OCI-LY1 (cell line): Measurements from ENCODE around the gene NPR2.

Experiments
- H2AFZ ChIP-seq: fragments of 200-600 bp; sonication (generic), shearing (Covaris generic); 2 replicates; pipeline ENCODE4 v1.6.0; 2014; ENCODE audit warnings: antibody characterized with exemption, mild to moderate bottlenecking, low read length
- H3F3A ChIP-seq: fragments of 200-600 bp; sonication (generic), shearing (Covaris generic); 2 replicates; pipeline ENCODE4 v1.6.0; 2014; ENCODE audit warnings: mild to moderate bottlenecking, antibody characterized with exemption, low read length, moderate library complexity; ENCODE audit not compliant: insufficient read depth
- H3K27ac ChIP-seq: fragments of 200-600 bp; sonication (generic); 2 replicates; pipeline ENCODE4 v1.5.1; 2014; ENCODE audit warnings: low read length, mixed run types, mild to moderate bottlenecking, low read depth; ENCODE audit not compliant: poor library complexity, severe bottlenecking
- H3K27me3 ChIP-seq: fragments of 200-600 bp; sonication (generic); 2 replicates; pipeline ENCODE4 v1.6.0; 2014; ENCODE audit warnings: antibody characterized with exemption, mild to moderate bottlenecking, low read length, moderate library complexity; ENCODE audit not compliant: insufficient read depth
- H3K36me3 ChIP-seq: fragments of 200-600 bp; sonication (generic); 2 replicates; pipeline ENCODE4 v1.6.1; 2014; ENCODE audit warnings: mild to moderate bottlenecking, antibody characterized with exemption, low read length, moderate library complexity, mixed read lengths; ENCODE audit not compliant: insufficient read depth
- H3K4me1 ChIP-seq: fragments of 200-600 bp; sonication (generic); 2 replicates; pipeline ENCODE4 v1.5.1; 2014; ENCODE audit warnings: mild to moderate bottlenecking, low read length, moderate library complexity; ENCODE audit not compliant: insufficient read depth, severe bottlenecking
- H3K4me2 ChIP-seq: fragments of 200-600 bp; sonication (generic), shearing (Covaris generic); 2 replicates; pipeline ENCODE4 v1.6.1; 2014; ENCODE audit warnings: low read length
- H3K4me3 ChIP-seq: fragments of 200-600 bp; sonication (generic); 2 replicates; pipeline ENCODE4 v1.5.1; 2014; ENCODE audit warnings: low read length, low read depth, mild to moderate bottlenecking, mixed read lengths; ENCODE audit not compliant: poor library complexity, severe bottlenecking
- H3K79me2 ChIP-seq: fragments of 200-600 bp; shearing (Covaris generic); 2 replicates; pipeline ENCODE4 v1.6.1; 2016; ENCODE audit warnings: mixed run types, low read length, mixed read lengths; ENCODE audit not compliant: insufficient read depth
- H3K9ac ChIP-seq: fragments of 200-600 bp; sonication (generic), shearing (Covaris generic); 2 replicates; pipeline ENCODE4 v1.6.1; 2014; ENCODE audit warnings: mild to moderate bottlenecking, low read length, mixed read lengths
- H3K9me2 ChIP-seq: fragments of 200-600 bp; sonication (generic), shearing (Covaris generic); 2 replicates; pipeline ENCODE4 v1.6.1; 2014; ENCODE audit warnings: low read depth, mild to moderate bottlenecking, low read length, mixed read lengths
- H3K9me3 ChIP-seq: fragments of 200-600 bp; shearing (Covaris generic); 2 replicates; pipeline ENCODE4 v1.6.1; 2014; ENCODE audit warnings: low read length, mixed read lengths
- H4K20me1 ChIP-seq: fragments of 200-600 bp; sonication (generic), shearing (Covaris generic); 2 replicates; pipeline ENCODE4 v1.6.0; 2016; ENCODE audit warnings: mild to moderate bottlenecking, low read length; ENCODE audit not compliant: insufficient read depth
- CTCF ChIP-seq: fragments of 200-600 bp; sonication (generic), shearing (Covaris generic); IDR thresholded peaks from 2 replicates; pipeline ENCODE4 v1.5.1; 2017; ENCODE audit warnings: mild to moderate bottlenecking, antibody characterized with exemption, low read length, moderate library complexity, mixed read lengths
- EZH2 ChIP-seq: fragments of 200-600 bp; sonication (generic), shearing (Covaris generic); IDR thresholded peaks from 2 replicates; pipeline ENCODE4 v1.8.0; 2017; ENCODE audit warnings: borderline replicate concordance, mixed run types, mild to moderate bottlenecking, antibody characterized with exemption, low read length, moderate library complexity, mixed read lengths

Gene NPR2

DNA sequence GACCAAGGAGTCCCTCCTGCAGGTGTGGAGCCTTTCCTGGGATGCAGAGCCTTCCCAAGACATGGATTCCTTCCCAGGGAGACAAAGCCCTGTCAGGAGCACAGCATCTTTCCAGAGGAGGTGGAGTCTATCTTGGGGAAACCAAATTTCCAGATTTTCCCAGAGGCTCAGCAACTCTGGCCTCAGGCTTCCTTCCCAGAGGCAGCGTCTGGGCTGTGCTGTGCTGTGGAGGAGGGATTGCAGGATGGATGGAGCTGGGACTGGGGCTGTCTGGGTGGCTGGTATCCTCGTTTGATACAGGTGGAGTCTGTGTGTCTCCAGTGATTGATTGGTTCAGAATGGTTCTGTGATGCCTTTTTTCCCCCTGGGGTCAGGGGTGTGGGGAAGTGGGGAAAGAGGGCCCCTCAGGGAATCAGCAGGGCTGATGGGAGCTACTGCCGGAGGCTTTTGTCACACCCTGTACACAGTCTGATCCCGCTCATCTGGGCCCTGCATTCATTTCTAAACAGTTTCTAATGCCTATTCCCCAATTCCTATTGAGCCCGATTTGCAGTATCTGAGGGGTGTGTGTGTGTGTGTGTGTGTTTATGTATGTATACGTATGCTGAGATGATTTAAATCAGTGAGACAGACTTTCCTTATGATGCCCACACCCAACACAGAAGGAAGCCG, 62.8 kb downstream of the NPR2 start:
- Histone ChIP-seq H3F3A (no peaks in the 10 kb centered on the region), H3K36me3 (no peaks in the 10 kb centered on the region), H3K4me2 (no peak overlapping the region), H3K4me3 (no peak overlapping the region), H2AFZ (no peak overlapping the region), H4K20me1 (no peaks in the 10 kb centered on the region), H3K9ac (no peak overlapping the region), H3K9me2 (no peaks in the 10 kb centered on the region), H3K27me3 (no peaks in the 10 kb centered on the region), H3K9me3 (no peaks in the 10 kb centered on the region), H3K4me1 (no peaks in the 10 kb centered on the region), H3K79me2 (no peaks in the 10 kb centered on the region), H3K27ac (no peak overlapping the region)
- TF ChIP-seq CTCF (no peak), EZH2 (no peak)

DNA sequence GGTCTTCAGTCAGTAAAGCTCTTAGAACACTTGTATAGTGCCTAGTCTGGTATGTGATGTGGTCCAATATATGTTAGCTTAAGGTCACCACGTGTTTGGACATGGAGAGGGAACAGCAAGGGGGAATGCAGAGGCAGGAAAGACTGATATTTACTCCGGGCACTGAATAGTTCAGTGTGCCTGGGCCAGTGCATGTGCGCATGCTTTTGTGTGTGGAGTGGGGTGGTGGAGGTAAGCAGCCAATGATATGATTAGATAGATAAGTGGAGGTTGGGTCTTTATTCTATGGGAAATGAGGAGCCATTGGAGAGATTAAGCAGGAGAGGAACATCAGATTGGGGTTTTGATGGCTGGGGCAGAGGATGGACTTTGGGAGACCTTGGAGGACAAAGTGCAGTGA, 64.8 kb downstream of the NPR2 start:
- Histone ChIP-seq H3K27ac (no peak overlapping the region), H3K4me3 (no peak overlapping the region), H3K27me3 (no peaks in the 10 kb centered on the region), H3K4me1 (no peaks in the 10 kb centered on the region), H3K9me3 (no peaks in the 10 kb centered on the region), H3K4me2 (no peak overlapping the region), H3K79me2 (no peaks in the 10 kb centered on the region), H3F3A (no peaks in the 10 kb centered on the region), H4K20me1 (no peaks in the 10 kb centered on the region), H3K9ac (no peak overlapping the region), H2AFZ (no peak overlapping the region), H3K36me3 (no peaks in the 10 kb centered on the region), H3K9me2 (no peaks in the 10 kb centered on the region)
- TF ChIP-seq CTCF: no peak
- TF ChIP-seq EZH2: no peak

DNA sequence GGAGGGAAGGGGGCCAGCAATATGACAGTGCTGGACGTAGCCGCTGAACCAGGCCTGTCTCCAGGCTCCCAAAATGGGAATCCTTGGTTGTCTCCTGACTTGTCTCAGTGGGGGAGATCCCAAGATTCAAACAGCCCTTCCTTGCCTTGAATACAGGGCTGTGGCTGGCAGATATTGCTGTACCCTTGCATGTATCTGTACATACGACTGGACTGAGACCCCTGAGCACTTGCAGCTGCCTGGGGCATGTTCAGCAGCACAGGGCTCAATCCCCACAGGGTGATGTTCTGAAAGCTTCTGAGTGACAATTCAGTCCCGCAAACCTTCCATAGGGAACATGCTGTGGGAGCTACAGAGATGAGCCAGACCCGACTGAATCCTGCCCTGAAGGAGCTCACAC, 65.5 kb downstream of the NPR2 start:
- H3K36me3 ChIP-seq: no peaks in the 10 kb centered on the region
- H3K27ac ChIP-seq: no peak overlapping the region
- no peak overlapping the region for H3K4me2 ChIP-seq
- H2AFZ ChIP-seq: no peak overlapping the region
- H3K9ac ChIP-seq: no peak overlapping the region
- H3K4me1 ChIP-seq: no peaks in the 10 kb centered on the region
- no peaks in the 10 kb centered on the region for H3K9me3 ChIP-seq
- no peaks in the 10 kb centered on the region for H4K20me1 ChIP-seq
- no peaks in the 10 kb centered on the region for H3K27me3 ChIP-seq
- no peaks in the 10 kb centered on the region for H3K9me2 ChIP-seq
- no peak overlapping the region for H3K4me3 ChIP-seq
- no peaks in the 10 kb centered on the region for H3K79me2 ChIP-seq
- no peaks in the 10 kb centered on the region for H3F3A ChIP-seq
- TF ChIP-seq CTCF (no peak), EZH2 (no peak)
